ENCODE results near the gene ESRRA. TPM values are rescaled to one million over a fixed set of nuclear protein-coding genes. Genes with fewer than 3 reads are reported as not detected.

The ESRRA gene
- polyA plus RNA-seq, 1 donor (not counting 4 experiments of a cell fraction or from before 2014, with no cell fraction given), result 20.8 TPM

- H3K4me1 ChIP-seq (ENCODE audit: control insufficient read depth, extremely low read depth, insufficient read depth, low read length), result peaks cover 34% of the 10 kb centered on the region
Measured at GRCh38 chr11:64263021-64263946, 42.0 kb upstream of the ESRRA start.

GRCh38 chr11:64263947-64264317 is 41.4 kb upstream of the ESRRA start:
- Histone ChIP-seq H3K4me2 (ENCODE audit: control insufficient read depth, extremely low read depth, insufficient read depth, low read depth, low read length) (no peak overlapping the region), H3K9ac (ENCODE audit: control insufficient read depth, extremely low read depth, insufficient read depth, low read length) (no peak overlapping the region), H3K4me1 (ENCODE audit: control insufficient read depth, extremely low read depth, insufficient read depth, low read length) (peaks cover 40% of the 10 kb centered on the region), H3K79me2 (ENCODE audit: control insufficient read depth, insufficient read depth, low read length) (peaks cover 4% of the 10 kb centered on the region), H3K27me3 (ENCODE audit: control insufficient read depth, extremely low read depth, insufficient read depth, low read length) (no peaks in the 10 kb centered on the region), H3K9me3 (ENCODE audit: control insufficient read depth, low read depth, low read length) (no peaks in the 10 kb centered on the region), H2AFZ (ENCODE audit: control insufficient read depth, low read length) (no peak overlapping the region), H3K27ac (ENCODE audit: control insufficient read depth, insufficient read depth, low read length) (no peak overlapping the region), H3K4me3 (ENCODE audit: control insufficient read depth in 2 of 3, extremely low read depth in 1 of 3, insufficient read depth in 2 of 3, low read depth in 1 of 3, low read length in 3 of 3) (no peak overlapping the region), H4K20me1 (ENCODE audit: control insufficient read depth, extremely low read depth, insufficient read depth, low read length) (no peaks in the 10 kb centered on the region), H3K9me1 (ENCODE audit: control insufficient read depth, extremely low read depth, insufficient read depth, low read length) (peaks cover 2% of the 10 kb centered on the region), H3K36me3 (ENCODE audit: control insufficient read depth in 2 of 2, extremely low read depth in 1 of 2, insufficient read depth in 2 of 2, low read length in 2 of 2) (peaks cover 43 to 73% of the 10 kb centered on the region in 2 experiments)
- no peak for TF ChIP-seq EZH2 (IDR thresholded peaks at IDR 0.05; ENCODE audit: low read length)
- no peak for TF ChIP-seq CTCF (optimal IDR thresholded peaks at IDR 0.05 in 1 of 3, IDR thresholded peaks at IDR 0.05 in 1 of 3, conservative IDR thresholded peaks at IDR 0.05 in 1 of 3; ENCODE audit: extremely low read depth in 1 of 3, insufficient read depth in 2 of 3, low read length in 3 of 3)
- DNase-seq (ENCODE audit: low read depth, low spot score) (no peak), FAIRE-seq (no peak)
- dilution Hi-C loops (cut with MboI; ENCODE audit: extremely low pct_ligation_motif_present, low sequenced_read_pairs), result no loop called here

More at GRCh38 chr11:64263021-64263946, 42.0 kb upstream of the ESRRA start:
- Histone ChIP-seq H4K20me1 (ENCODE audit: control insufficient read depth, extremely low read depth, insufficient read depth, low read length) (no peaks in the 10 kb centered on the region), H3K9me1 (ENCODE audit: control insufficient read depth, extremely low read depth, insufficient read depth, low read length) (peaks cover 2% of the 10 kb centered on the region), H3K9ac (ENCODE audit: control insufficient read depth, extremely low read depth, insufficient read depth, low read length) (no peak overlapping the region), H3K36me3 (ENCODE audit: control insufficient read depth in 2 of 2, extremely low read depth in 1 of 2, insufficient read depth in 2 of 2, low read length in 2 of 2) (peaks cover 48 to 75% of the 10 kb centered on the region in 2 experiments), H3K4me3 (ENCODE audit: control insufficient read depth in 2 of 3, extremely low read depth in 1 of 3, insufficient read depth in 2 of 3, low read depth in 1 of 3, low read length in 3 of 3) (no peak overlapping the region), H2AFZ (ENCODE audit: control insufficient read depth, low read length) (no peak overlapping the region), H3K27me3 (ENCODE audit: control insufficient read depth, extremely low read depth, insufficient read depth, low read length) (no peaks in the 10 kb centered on the region), H3K27ac (ENCODE audit: control insufficient read depth, insufficient read depth, low read length) (no peak overlapping the region), H3K79me2 (ENCODE audit: control insufficient read depth, insufficient read depth, low read length) (peaks cover 9% of the 10 kb centered on the region), H3K9me3 (ENCODE audit: control insufficient read depth, low read depth, low read length) (no peaks in the 10 kb centered on the region), H3K4me2 (ENCODE audit: control insufficient read depth, extremely low read depth, insufficient read depth, low read depth, low read length) (no peak overlapping the region)
- dilution Hi-C loops (cut with MboI; ENCODE audit: extremely low pct_ligation_motif_present, low sequenced_read_pairs), result no loop called here
- no peak for FAIRE-seq
- TF ChIP-seq CTCF (optimal IDR thresholded peaks at IDR 0.05 in 1 of 3, IDR thresholded peaks at IDR 0.05 in 1 of 3, conservative IDR thresholded peaks at IDR 0.05 in 1 of 3; ENCODE audit: extremely low read depth in 1 of 3, insufficient read depth in 2 of 3, low read length in 3 of 3) (no peak), EZH2 (IDR thresholded peaks at IDR 0.05; ENCODE audit: low read length) (no peak)
- DNase-seq (ENCODE audit: low read depth, low spot score), result no peak
